Caco-2 (cell line): ENCODE data around the gene FGF11. TPM values are rescaled to one million over a fixed set of nuclear protein-coding genes. Genes with fewer than 3 reads are reported as not detected.

ENCODE experiments used
- BruUV-seq: library from RNA; stranded (reverse); fragments of 400-500 nt; replicated peaks from 2 replicates; lab custom pipeline; 2021; lab: Mats Ljungman, UMichigan
- CTCF ChIA-PET: fragments of 300-600 bp; sonication (Branson Sonifier 250); formaldehyde crosslinking; loops from one replicate; lab custom pipeline; 2022; ENCODE audit warnings: antibody characterized with exemption; lab: Charles Lee
- POLR2A ChIA-PET: fragments of 300-600 bp; sonication (Branson Sonifier 250); formaldehyde crosslinking; loops from one replicate; lab custom pipeline; 2022; ENCODE audit warnings: antibody characterized with exemption; lab: Charles Lee
- DNase-seq, 2 experiments: peaks; one replicate each; pipeline versions ENCODE4 v3.0.0 to v3.0.0-alpha.2; 2020 to 2022
- H3K27me3 ChIP-seq: replicated peaks from 2 replicates; pipeline ENCODE4 v1.6.0; 2011; ENCODE audit warnings: low read length; ENCODE audit not compliant: control insufficient read depth, insufficient read depth
- H3K36me3 ChIP-seq: 2 replicates; pipeline ENCODE4 v1.5.1; 2011; ENCODE audit warnings: low read length; ENCODE audit not compliant: control insufficient read depth, insufficient read depth
- H3K4me1 ChIP-seq: fragments of 250-450 bp; sonication (Bioruptor Pico); 2 replicates; pipeline ENCODE4 v1.5.1; 2020; ENCODE audit warnings: mild to moderate bottlenecking
- H3K4me3 ChIP-seq: 2 replicates; pipeline ENCODE4 v1.5.1; 2011; ENCODE audit warnings: low read depth, mild to moderate bottlenecking, control low read depth, low read length
- H3K9me3 ChIP-seq: fragments of 250-450 bp; sonication (Bioruptor Pico); 2 replicates; pipeline ENCODE4 v1.5.1; 2020; ENCODE audit warnings: mild to moderate bottlenecking, moderate library complexity
- H3K27ac Mint-ChIP-seq: one replicate; pipeline ENCODE4 v1.8.0; 2022; ENCODE audit warnings: mixed read lengths; ENCODE audit not compliant: unreplicated experiment
- H3K27me3 Mint-ChIP-seq: one replicate; pipeline ENCODE4 v1.8.0; 2022; ENCODE audit warnings: mixed read lengths; ENCODE audit not compliant: insufficient read depth, unreplicated experiment
- H3K36me3 Mint-ChIP-seq: one replicate; pipeline ENCODE4 v1.8.0; 2022; ENCODE audit warnings: mild to moderate bottlenecking, mixed read lengths; ENCODE audit not compliant: insufficient read depth, unreplicated experiment
- H3K4me1 Mint-ChIP-seq: one replicate; pipeline ENCODE4 v1.8.0; 2022; ENCODE audit warnings: low read depth, mixed read lengths; ENCODE audit not compliant: unreplicated experiment
- H3K4me3 Mint-ChIP-seq: one replicate; pipeline ENCODE4 v1.8.0; 2022; ENCODE audit warnings: mild to moderate bottlenecking, moderate library complexity, mixed read lengths; ENCODE audit not compliant: unreplicated experiment
- H3K9me3 Mint-ChIP-seq: one replicate; pipeline ENCODE4 v1.8.0; 2022; ENCODE audit warnings: mixed read lengths; ENCODE audit not compliant: unreplicated experiment
- CTCF ChIP-seq, 2 experiments: fragments of 200-600 bp in 1 of 2; IDR thresholded peaks; 1 replicate in 1 of 2; 2 replicates in 1 of 2; pipeline versions ENCODE4 v1.5.1 to v1.8.0; 2011 to 2022; ENCODE audit warnings: antibody characterized with exemption in 1 of 2, control low read depth in 1 of 2, inconsistent platforms in 1 of 2, low read depth in 1 of 2, low read length in 1 of 2, mild to moderate bottlenecking in 1 of 2, moderate library complexity in 1 of 2; ENCODE audit not compliant: insufficient read depth in 1 of 2, severe bottlenecking in 1 of 2, unreplicated experiment in 1 of 2
- intact Hi-C: fragments of 100-400 bp; cut with micrococcal nuclease; formaldehyde crosslinking; loops from one replicate; pipeline ENCODE4 v1.10.0; 2022; ENCODE audit not compliant: unreplicated experiment
- total RNA-seq: library from RNA; stranded (reverse); gene quantifications from 2 replicates; pipeline ENCODE4 v1.2.3, GENCODE V29; 2022

The FGF11 gene
- total RNA-seq, 1 experiment from 2014 or later: 0.91 TPM

GRCh38 chr17:7432296-7432695, 7.0 kb upstream of the FGF11 start:
- H3K4me3 ChIP-seq: no peak overlapping the region
- no peak overlapping the region for H3K27ac Mint-ChIP-seq
- CTCF ChIA-PET: interaction anchor here (0.6 kb wide), 1 partner anchor 52 kb away, joined by 4 read pairs; the partner anchor contains the start of gene POLR2A
- TF ChIP-seq CTCF (IDR thresholded peaks at IDR 0.05; ENCODE audit: insufficient read depth in 1 of 2, low read depth in 1 of 2, low read length in 1 of 2, severe bottlenecking in 1 of 2, unreplicated experiment in 1 of 2): no peak
- no peak for DNase-seq
- BruUV-seq: no TSS peak
- H3K27me3 Mint-ChIP-seq: no peaks in the 10 kb centered on the region
- POLR2A ChIA-PET: no interaction called here
- intact Hi-C loops: no loop called here
- no peaks in the 10 kb centered on the region for H3K27me3 ChIP-seq
- H3K9me3 Mint-ChIP-seq: no peaks in the 10 kb centered on the region
- no peaks in the 10 kb centered on the region for H3K36me3 ChIP-seq
- no peaks in the 10 kb centered on the region for H3K4me1 Mint-ChIP-seq
- H3K36me3 Mint-ChIP-seq: peaks cover 23% of the 10 kb centered on the region
- H3K9me3 ChIP-seq: no peaks in the 10 kb centered on the region
- H3K4me3 Mint-ChIP-seq: no peak overlapping the region
- H3K4me1 ChIP-seq: no peaks in the 10 kb centered on the region

GRCh38 chr17:7435676-7436555, 3.4 kb upstream of the FGF11 start:
- Histone ChIP-seq H3K4me3 (peak overlapping the region; percentile 55), H3K36me3 (no peaks in the 10 kb centered on the region), H3K9me3 (no peaks in the 10 kb centered on the region), H3K4me1 (no peaks in the 10 kb centered on the region), H3K27me3 (no peaks in the 10 kb centered on the region)
- Mint-ChIP-seq H3K27me3 (no peaks in the 10 kb centered on the region), H3K4me3 (peak overlapping the region; percentile 81), H3K4me1 (peaks cover 6% of the 10 kb centered on the region), H3K27ac (peak overlapping the region; percentile 95), H3K9me3 (no peaks in the 10 kb centered on the region), H3K36me3 (peaks cover 23% of the 10 kb centered on the region)
- peak; percentile 48 to 58 for DNase-seq
- CTCF ChIA-PET: interaction anchor here (0.6 to 2.9 kb wide), 6 partner anchors 16 to 390 kb away, joined by 3 to 21 read pairs (median 5); partner anchors contain the start of gene TMEM256
- POLR2A ChIA-PET: interaction anchor here (0.5 to 2.9 kb wide), 5 partner anchors 32 to 48 kb away, joined by 3 to 38 read pairs (median 5); partner anchors contain the start of genes POLR2A, TMEM256 and ZBTB4
- BruUV-seq: TSS peak; percentile 82
- TF ChIP-seq CTCF (IDR thresholded peaks at IDR 0.05; ENCODE audit: insufficient read depth in 1 of 2, low read depth in 1 of 2, low read length in 1 of 2, severe bottlenecking in 1 of 2, unreplicated experiment in 1 of 2): peak in 1 of 2 experiments; percentile 17
- intact Hi-C loops: loop anchor here (1.0 to 5.0 kb wide), 4 partner anchors 32 to 251 kb away; partner anchors contain the start of genes SENP3, TMEM256, TMEM95 and TP53
